Effector CD4-positive, alpha-beta T cell (primary cell): ENCODE data around the gene FANCC.
"Not testable (repeated sequence)": the region's sequence is repeated elsewhere in the genome, so short reads cannot be mapped to it uniquely, and the experiment has no call there.

Experiments
- DNase-seq: peaks from one replicate; pipeline ENCODE4 v3.0.0-alpha.2; 2020

FANCC gene

DNA sequence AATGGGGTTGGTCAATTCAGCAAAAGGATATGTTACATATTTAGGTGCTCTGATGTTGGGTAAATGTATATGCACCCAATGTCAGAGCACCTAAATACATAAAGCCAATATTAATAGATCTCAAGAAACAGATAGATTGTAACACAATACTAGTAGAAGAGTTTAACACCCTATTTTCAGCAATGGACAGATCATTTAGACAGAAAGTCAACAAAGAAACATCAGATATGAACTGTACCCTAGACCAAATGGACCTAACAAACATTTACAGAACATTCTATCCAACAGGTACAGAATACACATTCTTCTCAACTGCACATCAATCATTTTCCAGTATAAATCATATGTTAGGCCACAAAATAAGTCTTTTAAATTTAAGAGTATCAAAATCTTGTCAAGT, 35.2 kb downstream of the FANCC start:
- no peak for DNase-seq

DNA sequence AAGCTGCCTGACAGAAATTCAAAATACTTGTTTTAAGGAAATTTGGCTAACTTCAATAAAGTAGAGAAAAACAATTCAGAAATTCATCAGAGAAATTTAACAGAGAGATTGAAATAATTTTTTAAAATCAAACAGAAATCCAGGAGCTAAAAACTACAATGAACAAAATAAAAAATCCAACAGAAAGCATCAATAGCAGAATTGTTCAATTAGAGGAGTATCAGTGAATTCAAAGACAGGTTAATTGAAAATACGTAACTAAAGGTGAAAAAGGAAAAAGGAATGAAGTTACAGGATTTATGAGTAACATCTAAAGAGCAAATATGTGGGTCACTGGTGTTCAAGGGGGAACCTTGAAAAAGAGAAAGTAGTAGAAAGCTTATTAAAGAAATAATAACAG, 36.8 kb downstream of the FANCC start:
- DNase-seq: no peak

DNA sequence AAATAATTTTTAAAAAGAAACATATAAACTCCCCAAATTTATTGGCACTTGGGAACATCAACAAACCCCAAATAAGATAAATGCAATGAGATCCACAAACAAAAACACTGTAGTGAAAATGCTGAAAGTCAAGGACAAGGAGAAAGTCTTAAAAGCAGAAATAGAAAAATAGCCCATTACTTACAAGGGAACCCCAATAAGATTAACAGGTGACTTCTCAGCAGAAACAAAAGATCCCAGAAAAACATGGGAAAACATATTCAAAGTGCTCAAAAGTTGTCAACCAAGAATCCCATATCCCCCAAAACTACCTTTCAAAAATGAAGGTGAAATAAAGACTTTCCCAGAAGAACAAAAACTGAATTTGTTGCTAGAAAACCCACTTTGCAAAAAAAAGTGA, 40.0 kb downstream of the FANCC start:
- DNase-seq: no peak

DNA sequence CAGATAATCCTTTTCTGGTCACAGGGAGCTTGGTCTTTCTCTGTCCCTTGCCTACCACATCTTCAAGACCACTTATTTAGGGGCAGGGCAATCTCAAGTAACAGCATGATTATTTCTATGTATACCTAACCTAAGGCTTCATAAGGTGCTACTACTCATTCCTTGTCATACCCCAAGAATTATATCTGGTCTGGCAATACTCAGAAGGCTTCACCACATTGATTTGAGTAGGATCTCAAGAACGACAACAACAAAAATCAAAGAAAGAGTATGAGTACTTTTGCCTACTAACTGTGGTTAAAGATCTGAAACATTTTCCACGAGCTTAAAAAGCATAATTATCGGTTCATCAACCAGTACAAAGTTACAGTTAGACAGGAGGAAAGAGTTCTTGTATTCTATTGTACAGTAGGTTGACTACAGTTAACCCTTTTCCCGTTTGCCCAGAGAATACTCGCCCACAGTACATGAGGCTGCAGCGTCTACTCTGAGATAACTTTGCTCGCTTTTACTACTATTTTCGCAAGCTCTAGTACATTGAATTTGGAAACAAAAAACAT, 41.0 kb downstream of the FANCC start:
- no peak for DNase-seq

DNA sequence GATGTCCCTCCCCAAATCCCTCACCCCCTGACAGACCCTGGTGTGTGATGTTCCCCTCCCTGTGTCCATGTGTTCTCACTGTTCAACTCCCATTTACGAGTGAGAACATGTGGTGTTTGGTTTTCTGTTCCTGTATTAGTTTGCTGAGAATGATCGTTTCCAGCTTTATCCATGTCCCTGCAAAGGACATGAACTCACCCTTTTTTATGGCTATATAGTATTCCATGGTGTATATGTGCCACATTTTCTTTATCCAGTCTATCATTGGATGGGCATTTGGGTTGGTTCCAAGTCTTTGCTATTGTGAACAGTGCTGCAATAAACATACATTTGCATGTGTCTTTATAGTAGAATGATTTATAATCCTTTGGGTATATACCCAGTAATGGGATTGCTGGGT, 43.3 kb downstream of the FANCC start:
- DNase-seq: not testable (repeated sequence)

DNA sequence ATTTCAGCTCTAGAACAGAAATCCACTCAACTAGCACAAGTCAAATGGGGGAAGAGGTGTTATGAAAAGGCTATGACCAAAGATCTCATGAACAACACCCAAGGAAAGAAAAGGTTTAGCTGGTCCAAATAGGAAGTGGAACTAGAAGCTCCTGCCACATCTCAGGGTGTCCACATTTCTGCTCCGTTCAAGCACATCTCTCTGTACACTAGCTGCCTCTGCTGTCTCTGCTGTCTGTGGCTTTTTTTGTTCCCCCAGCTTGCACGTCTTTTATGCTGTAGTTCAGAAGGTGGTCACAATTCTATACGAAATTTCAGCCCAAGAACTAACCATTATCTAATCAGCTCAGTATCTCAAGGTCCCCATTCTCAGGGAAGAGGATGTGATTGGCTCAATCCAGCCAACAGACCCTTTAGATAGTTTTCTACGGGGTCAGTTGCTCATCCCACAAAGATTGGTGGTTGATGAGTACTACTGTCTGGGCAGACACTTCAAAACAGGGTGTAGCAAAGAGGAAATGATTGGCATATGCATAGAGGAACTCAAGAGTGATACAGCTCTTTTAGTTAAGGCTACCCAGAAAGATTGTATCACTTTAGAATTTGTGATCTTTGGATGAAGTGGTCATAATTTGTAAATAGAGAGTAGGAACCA, 44.0 kb downstream of the FANCC start:
- DNase-seq: no peak

DNA sequence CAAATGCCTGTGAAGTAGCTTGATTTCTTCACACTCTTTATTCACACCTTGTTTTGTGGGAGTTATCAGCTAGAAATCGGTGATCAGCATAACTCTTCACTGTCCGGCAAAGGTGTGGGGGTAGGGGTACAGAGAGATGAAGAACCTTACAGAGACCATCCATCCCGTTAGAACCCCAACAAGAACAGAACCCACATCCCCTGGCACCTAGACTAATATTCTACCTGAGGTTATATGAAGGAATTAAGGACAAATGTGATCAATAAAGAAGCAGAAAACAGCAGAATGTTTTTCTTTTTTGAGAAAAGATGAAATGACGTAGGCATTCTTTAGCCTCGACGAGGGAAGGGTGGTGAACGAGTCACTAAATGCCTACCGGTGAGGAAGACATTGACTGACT, 44.7 kb downstream of the FANCC start:
- no peak for DNase-seq

DNA sequence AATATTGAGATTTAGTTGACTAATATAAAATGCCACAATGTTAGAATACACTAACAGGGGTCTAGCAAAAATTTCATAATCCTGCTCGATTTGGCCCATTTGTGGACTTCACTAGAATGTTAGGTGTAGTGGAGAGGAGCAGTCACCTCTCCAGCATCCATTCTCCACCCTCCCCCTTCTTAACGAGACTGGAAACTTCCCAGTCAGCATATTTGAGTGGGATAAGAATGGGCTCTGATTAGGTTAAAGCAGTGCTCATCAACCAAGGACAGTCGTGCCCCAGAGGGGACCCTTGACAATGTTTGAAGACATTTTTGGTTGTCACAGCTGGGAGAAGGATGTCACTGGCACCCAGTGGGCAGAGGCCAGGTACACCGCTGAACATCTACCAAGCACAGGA, 46.7 kb downstream of the FANCC start:
- DNase-seq: no peak

DNA sequence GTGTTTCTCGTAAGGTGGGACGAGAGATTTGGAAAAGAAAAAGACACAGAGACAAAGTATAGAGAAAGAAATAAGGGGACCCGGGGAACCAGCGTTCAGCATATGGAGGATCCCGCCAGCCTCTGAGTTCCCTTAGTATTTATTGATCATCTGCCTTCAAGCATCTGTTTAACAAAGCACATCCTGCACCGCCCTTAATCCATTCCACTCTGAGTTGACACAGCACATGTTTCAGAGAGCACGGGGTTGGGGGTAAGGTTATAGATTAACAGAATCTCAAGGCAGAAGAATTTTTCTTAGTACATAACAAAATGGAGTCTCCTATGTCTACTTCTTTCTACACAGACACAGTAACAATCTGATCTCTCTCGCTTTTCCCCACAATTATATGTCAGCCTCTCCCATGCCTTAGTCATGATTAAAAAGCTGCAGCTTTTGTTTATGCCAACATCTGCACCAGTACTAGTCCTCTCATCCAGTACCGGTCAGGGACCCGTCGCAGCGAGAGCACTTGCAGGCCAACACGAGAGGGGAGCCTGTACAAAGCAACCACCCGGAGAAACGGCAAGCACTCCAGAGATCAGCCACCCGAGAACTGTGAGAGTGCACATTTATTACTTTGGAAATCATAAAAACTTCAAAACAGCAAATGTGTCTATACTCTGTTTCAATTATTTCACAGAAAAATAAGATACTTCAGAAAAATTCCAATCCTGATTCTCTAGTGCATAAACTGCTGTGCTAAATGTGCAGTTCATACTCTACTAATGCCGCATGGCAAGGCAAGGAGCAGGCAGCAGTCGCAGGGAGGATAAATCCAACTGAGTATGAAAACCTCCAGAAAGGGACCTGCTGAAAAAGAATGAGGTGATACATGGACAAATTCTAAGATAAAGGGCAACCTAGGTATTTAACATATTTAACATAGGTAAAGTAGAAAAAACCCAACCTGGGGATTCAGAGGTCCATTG, 47.4 kb downstream of the FANCC start:
- not testable (repeated sequence) for DNase-seq

DNA sequence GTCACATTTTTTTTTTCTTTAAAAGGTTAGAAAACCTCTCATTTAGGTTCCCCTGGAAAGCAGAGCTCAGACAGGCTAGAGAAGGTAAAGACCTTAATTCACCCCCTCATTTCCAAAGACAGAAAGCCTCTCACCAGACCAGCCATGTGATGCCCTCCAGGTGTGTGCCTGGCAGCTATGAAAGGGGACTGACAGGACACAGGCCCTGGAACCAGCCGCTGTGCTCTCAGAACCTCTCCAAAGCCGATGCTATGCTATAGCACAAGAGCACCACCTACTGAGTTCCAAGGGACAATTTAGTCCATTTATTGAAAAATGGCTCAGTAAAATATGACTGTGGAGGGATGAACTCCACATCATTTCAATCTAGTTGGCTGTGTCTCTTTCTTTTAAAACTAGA, 48.8 kb downstream of the FANCC start:
- DNase-seq: no peak

DNA sequence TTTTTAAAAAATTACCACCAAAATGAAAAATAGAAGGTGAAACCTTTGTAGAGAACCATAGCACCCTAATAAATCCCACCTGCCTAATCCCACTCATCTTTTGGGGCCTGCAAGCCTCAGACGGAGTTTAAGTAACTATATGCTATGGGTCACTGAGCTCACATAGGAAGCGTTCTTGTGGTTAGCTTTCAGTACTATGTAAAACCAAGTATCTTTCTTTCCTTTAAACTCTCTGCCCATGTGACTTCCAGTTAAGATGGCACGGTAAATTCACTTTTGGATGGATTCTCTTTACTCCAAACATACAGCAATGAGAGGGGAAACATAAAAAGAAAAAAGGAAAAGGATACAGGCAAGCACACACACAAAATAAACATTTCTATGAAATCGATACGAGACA, 50.9 kb downstream of the FANCC start:
- no peak for DNase-seq

DNA sequence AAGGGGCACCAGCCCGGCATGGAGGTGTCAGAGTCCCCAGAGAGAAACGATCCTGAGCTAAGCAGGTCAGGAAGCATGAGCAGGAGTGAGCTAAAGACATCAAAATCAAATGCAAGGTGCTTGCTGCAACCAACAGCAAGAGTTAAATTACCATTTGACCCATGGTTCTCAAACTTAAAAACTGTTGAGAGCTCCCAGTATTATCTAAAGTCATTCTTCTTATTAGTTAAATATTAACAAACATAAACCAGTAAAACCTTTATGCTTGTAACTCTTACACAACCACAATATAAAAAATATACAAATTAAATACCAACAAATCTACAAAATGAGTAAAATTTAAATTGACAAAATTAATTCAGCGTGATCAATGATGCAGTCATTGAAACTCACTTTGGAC, 51.5 kb downstream of the FANCC start:
- no peak for DNase-seq

DNA sequence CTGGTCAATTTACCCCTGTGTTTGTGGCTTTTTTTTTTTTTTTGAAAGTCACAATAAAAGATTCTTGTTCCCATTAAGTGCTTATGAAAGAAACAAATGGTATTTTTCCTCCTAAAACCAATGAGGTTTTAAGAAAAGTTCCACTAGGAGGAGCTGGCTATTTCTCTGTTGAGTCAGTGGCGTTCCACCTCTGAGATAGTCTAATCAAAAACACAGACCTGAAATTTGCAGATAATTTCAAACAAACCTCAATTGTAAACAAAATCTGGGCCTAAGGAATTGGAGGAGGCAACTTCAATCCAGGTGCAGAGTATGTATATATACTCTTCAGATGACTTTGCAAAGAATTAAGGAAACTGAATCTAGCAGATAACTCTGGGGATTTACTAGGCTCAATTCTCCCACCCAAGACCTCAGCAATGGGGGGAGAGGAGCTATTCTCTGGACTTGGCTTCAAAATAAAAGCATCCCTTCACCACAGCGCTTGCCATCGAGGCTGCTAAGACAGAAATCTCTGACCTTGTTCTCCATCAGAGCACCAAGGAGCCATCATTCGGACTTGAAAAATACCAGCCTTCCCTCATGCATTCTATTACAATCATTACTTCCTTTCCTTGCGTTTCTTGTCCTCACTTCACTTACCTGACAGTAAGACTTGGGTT, 52.4 kb downstream of the FANCC start:
- no peak for DNase-seq

DNA sequence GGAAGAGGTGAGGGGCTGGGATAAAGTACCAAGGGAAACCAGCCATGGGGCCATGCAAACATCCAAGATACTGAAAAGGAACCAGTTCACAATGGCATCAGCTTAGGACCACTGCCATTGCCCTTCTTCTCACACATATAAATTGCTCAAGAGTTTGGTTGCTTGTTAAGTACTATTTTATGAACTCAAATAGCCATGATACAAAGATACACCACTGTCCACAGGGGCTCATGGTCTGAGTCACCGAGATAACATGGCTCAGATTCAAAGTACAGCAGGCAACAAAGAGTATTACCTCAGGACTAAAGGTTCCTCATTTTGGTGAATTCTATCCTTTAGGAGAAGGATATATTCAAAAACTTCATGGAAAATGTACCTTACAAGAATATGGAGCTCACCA, 55.6 kb downstream of the FANCC start:
- no peak for DNase-seq

DNA sequence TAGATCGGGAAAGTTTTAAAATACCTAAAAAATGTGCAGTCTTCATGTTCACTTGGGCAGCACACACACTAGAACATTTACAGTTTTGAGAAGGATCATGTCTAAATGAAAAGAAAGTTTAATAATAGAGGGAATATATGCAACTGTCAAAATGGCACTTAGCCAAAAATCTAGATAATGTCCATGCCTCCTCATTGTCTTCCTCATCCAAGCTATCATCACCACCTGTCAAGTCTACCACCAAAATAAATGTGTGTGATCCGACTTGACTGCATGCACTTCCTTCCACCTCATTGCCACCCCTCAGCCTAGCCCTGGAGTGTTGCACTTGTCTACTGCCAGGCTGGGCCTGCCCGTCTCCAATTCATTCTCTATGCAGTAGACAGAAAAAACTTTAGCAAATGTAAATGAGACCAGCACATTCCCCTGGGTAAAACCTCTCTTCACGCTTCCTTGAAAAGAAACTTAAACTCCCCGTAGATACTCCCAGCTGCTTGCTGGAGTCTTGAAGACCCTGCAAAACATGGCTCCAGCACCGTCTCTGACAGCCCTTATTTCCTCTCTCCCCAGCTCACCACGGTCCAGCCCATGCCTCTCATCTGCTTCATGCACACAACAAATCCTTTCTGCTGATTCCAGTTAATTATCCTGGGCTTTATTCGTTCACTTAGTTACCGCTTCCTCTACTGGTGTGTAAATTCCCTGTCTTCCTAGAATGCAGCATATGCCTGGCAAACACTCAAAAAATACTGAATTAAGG, 66.9 kb downstream of the FANCC start:
- DNase-seq: no peak

DNA sequence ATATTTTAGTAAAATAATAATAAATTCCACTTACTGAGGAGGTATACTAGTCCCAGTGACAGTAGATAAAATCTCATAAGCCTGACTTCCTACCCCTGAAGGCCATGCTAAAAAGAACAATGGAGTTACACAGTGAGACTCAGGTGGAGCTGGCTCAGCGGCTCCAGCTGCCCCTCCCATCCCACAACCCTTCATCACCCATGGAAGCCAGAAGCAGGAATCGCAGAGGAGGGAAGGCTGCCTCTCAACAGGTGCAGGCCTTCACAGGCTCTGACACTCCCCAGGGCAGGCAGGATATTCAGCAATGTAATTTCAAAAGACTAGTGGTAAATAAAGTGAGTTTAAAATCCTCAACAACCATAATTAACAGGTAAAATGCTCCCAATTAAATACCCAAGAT, 67.5 kb downstream of the FANCC start:
- DNase-seq: no peak

DNA sequence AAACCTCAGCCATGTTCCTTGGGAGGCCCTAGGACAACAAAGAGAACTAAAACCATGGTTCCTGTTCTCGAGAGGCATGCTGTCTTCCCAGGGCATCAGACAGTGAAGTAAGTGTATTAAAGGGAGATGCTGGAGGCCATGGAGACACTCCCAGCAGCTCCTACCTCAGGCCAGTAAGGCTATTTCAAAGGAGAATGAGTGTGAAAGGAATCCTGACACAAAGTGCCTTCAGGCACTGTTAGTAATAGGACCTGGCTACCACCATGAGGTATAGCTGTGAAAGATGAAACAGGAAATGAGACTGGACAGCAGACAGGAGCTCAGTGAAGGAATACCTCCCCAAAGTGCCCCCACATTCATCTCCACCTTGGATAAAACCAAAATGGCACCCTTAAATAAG, 71.0 kb downstream of the FANCC start:
- DNase-seq: no peak

DNA sequence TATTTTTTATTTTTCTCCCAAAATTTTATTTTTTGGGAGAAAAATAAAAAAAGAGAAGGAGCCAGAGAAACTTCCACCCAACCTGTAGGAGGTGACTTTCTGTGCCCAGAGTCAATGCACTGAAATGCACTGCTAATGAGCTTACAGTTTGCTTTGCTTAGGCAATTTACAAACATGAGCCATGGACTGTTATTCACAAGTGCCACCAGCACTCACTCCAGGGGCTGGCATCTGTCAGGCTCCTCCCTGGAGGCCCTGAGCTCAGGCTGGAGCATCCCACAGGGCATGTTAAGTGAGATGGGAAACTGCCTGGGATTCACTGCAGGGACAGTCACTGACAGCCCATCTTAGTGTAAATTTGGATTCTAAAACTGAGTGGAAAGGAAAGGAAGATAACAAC, 74.9 kb downstream of the FANCC start:
- no peak for DNase-seq

DNA sequence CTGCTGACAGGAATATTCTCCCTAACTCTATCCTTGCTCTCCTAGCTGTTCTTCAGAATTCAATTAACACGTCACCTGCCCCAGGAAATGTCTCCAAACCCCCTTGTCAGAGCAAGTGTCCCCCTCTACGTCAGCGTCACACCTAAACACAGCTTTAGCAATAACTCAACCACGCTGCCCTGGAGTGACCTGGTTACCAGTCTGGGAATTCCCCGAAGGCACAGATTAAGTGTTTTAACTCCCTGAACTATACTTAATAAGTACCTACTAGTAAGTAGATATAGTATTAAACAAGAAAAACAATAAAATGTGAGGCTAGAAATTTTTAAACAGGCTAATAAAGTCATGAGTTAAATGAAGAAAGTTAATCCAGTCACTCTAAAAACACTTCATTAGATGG, 78.4 kb downstream of the FANCC start:
- DNase-seq: no peak

DNA sequence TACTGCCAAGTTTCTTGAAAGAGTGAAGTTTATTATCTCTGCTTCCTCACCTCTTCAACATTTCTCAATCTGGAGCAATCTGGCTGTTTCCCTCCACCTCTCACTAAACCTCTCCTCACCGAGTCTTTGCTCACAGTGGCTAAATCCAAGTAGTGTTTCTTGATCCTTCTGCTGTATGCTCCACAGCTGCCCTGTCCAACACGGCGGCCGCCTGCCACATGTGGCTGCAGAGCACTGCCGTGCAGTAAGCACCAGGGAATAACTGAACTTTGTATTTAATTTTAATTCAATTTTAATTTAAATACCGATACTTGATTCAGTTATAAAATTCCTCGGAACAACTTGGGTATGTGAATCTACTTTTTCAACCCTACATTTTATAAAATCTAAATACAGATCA, 80.2 kb downstream of the FANCC start:
- DNase-seq: no peak

DNA sequence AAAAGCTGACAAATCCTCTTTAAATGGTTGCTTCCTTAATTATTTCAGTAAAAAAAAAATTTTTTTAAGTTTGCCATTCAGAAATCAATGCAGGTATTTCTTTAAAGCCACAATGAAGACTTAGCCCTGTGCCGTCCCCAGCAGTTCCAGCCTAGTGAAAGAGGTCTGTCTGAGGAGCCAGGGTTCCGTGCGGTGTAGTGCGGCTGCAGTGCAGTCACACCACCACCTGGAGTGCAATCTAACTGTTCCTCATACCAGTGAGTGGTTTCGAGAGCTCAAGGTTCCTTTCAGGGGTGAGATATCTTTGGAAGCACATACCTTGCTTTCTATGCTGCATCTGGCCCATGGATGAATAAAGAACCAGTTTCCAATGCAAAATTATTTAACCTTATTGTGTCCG, 87.5 kb downstream of the FANCC start:
- DNase-seq: no peak

DNA sequence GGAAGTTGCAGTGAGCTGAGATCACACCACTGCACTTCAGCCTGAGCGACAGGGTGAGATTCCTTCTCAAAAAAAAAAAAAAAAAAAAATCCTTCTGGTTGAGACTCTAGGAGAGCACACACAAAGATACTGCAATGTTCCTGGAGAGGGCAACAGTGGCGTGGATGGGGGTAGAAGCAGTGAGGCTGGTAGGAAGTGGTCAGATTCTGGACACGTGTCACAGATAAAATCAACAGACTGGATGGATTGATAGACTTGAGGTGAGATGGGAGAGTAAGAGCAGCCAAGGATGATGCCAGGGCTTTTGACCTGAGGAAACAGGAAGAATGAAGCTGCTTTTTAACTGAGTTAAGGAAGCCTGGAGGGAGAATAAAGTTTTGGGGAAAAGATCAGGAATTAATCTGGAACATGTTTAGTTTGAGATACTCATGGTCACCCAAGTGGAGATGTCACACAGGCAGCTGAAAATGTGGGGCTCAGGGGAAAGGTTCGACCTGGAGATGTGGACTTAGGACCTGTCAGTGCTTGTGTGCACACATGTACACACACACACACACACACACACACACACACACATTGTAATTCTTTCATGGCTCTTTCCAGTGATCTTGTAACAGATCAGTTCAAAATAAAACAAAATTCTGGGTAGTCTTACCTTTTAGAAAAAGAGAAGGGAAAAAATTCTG, 88.1 kb downstream of the FANCC start:
- no peak for DNase-seq
